ENCODE results near the gene CDKAL1.
A peak's percentile ranks its signal among the peaks of the same experiment; 100 is the strongest.
"Not testable (repeated sequence)": the region's sequence is repeated elsewhere in the genome, so short reads cannot be mapped to it uniquely, and the experiment has no call there.

CDKAL1 gene

DNA sequence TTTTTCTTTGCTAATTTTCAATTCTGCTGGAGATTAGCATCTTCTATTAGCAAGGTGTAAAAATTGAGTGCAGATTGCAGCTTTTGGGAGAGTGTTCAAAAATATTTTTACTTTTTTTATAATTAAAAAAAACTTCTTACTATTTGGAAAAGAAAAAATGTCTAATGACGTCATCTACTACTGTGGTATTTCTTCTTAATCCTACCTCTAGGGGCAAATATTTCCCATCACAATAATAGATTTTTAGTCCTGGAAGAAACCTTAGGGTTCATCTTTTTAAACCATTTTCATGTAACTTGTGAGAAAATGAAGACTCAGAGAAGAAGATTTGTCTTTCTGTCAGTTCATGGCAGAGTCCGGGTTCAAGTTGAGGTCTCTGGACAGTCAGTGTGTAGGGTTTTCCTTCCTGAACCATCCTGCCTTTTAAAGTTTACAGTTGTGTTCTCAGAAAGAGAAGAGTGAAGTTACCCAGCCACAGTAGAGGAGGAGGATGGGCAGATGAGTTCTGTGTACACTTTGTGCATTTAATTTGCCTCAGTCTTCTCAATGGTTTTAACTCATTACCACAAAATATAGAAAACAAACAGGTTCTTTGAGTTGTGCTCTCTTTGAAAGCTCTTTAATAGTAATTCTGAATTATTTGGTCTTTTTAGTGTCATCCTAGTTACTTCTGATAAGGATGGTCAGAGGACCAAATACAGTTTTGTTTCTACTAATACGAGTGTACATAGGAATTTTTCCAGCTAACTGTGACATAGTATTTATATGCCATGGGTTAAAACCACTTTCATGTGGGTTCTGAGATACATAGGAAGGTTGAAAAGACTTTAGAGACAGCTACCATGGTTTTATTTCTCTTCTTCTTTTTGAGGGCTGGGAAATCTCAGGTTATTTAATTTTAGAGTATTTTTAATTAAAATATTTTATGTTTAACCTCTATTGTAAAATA, 184.7 kb downstream of the CDKAL1 start:
- peaks cover 4 to 34% (median 15%) of the 10 kb centered on the region in 4 experiments for H3K4me1 ChIP-seq (ENCODE audit: control extremely low read depth in 1 of 4, control insufficient read depth in 4 of 4, insufficient read depth in 4 of 4, low read length in 3 of 4)
- no peak overlapping the region for H3K4me3 ChIP-seq (ENCODE audit: control insufficient read depth in 1 of 7, extremely low read depth in 1 of 7, insufficient read depth in 4 of 7, low read depth in 2 of 7, low read length in 6 of 7)
- H3K27ac ChIP-seq (ENCODE audit: insufficient read depth in 1 of 2, low read depth in 1 of 2, low read length in 2 of 2, poor library complexity in 1 of 2, severe bottlenecking in 2 of 2), result peak overlapping the region in 1 of 2 experiments; percentile 29
- ChIA-PET POLR2A (no interaction called here), CTCF (interaction anchor here (0.9 to 1.4 kb wide), 3 partner anchors 9 to 143 kb away, joined by 3 to 4 read pairs (median 3); no protein-coding TSS in a partner anchor)
- H3K27me3 ChIP-seq (replicated peaks in 2 of 5; ENCODE audit: control insufficient read depth in 4 of 5, insufficient read depth in 5 of 5, low read length in 4 of 5), result no peaks in the 10 kb centered on the region
- DNase-seq, result peak in 1 of 3 donors; percentile 49
- H3K9me3 ChIP-seq (ENCODE audit: control extremely low read depth in 1 of 5, control insufficient read depth in 4 of 5, insufficient read depth in 2 of 5, low read depth in 1 of 5, low read length in 4 of 5), result no peaks in the 10 kb centered on the region
- peaks cover 0 to 3% (median 0%) of the 10 kb centered on the region in 4 experiments for H3K36me3 ChIP-seq (ENCODE audit: control insufficient read depth in 4 of 4, insufficient read depth in 4 of 4, low read length in 3 of 4)
- 60% methylated on average over 1 of the region's 3 CpGs for WGBS (ENCODE audit: insufficient coverage)

DNA sequence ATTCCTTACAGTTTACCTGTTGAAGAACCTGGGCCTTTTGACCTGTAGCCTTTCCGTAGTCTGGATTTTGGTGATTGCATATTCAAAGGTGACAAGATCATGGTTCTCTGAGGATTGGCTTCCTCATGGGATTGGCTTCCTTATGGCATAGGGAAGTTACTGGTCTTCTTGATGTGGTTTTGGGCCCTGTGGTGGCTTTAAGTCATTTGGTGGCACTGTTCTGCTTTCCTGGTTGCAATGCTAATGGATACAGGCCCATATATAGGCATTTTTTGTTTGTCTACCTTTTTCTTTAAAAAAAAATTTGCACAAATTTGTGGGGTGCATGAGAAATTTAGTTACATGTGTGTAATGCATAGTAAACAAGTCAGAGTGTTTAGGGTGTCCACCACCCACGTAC, 185.7 kb downstream of the CDKAL1 start:
- peak; percentile 18 to 75 (median 61) for DNase-seq
- POLR2A ChIA-PET, result no interaction called here
- Histone ChIP-seq H3K4me3 (ENCODE audit: control insufficient read depth in 1 of 7, extremely low read depth in 1 of 7, insufficient read depth in 4 of 7, low read depth in 2 of 7, low read length in 6 of 7) (no peak overlapping the region), H3K36me3 (ENCODE audit: control insufficient read depth in 4 of 4, insufficient read depth in 4 of 4, low read length in 3 of 4) (peaks cover 0 to 3% (median 0%) of the 10 kb centered on the region in 4 experiments), H3K27me3 (replicated peaks in 2 of 5; ENCODE audit: control insufficient read depth in 4 of 5, insufficient read depth in 5 of 5, low read length in 4 of 5) (no peaks in the 10 kb centered on the region), H3K9me3 (ENCODE audit: control extremely low read depth in 1 of 5, control insufficient read depth in 4 of 5, insufficient read depth in 2 of 5, low read depth in 1 of 5, low read length in 4 of 5) (no peaks in the 10 kb centered on the region), H3K4me1 (ENCODE audit: control extremely low read depth in 1 of 4, control insufficient read depth in 4 of 4, insufficient read depth in 4 of 4, low read length in 3 of 4) (peaks cover 4 to 34% (median 15%) of the 10 kb centered on the region in 4 experiments), H3K27ac (ENCODE audit: insufficient read depth in 1 of 2, low read depth in 1 of 2, low read length in 2 of 2, poor library complexity in 1 of 2, severe bottlenecking in 2 of 2) (no peak overlapping the region)
- CTCF ChIA-PET, result interaction anchor here (1.4 kb wide), 1 partner anchor 144 kb away, joined by 3 read pairs; no protein-coding TSS in a partner anchor
- WGBS (ENCODE audit: insufficient coverage), result 80% methylated on average over 1 of the region's 2 CpGs

DNA sequence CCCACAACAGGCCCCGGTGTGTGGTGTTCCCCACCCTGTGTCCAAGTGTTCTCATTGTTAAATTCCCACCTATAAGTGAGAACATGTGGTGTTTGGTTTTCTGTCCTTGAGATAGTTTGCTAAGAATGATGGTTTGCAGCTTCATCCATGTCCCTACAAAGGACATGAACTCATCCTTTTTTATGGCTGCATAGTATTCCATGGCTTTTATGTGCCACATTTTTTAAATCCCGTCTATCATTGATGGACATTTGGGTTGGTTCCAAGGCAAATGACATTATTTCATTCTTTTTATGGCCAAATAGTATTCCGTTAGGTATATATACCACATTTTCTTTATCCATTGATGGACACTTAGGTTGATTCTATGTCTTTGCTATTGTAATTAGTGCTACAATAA, 186.9 kb downstream of the CDKAL1 start:
- H3K4me3 ChIP-seq (ENCODE audit: control insufficient read depth in 1 of 7, extremely low read depth in 1 of 7, insufficient read depth in 4 of 7, low read depth in 2 of 7, low read length in 6 of 7); POLR2A ChIA-PET; H3K9me3 ChIP-seq (ENCODE audit: control extremely low read depth in 1 of 5, control insufficient read depth in 4 of 5, insufficient read depth in 2 of 5, low read depth in 1 of 5, low read length in 4 of 5); DNase-seq; H3K36me3 ChIP-seq (ENCODE audit: control insufficient read depth in 4 of 4, insufficient read depth in 4 of 4, low read length in 3 of 4); H3K27me3 ChIP-seq (replicated peaks in 2 of 5; ENCODE audit: control insufficient read depth in 4 of 5, insufficient read depth in 5 of 5, low read length in 4 of 5); CTCF ChIA-PET; H3K27ac ChIP-seq (ENCODE audit: insufficient read depth in 1 of 2, low read depth in 1 of 2, low read length in 2 of 2, poor library complexity in 1 of 2, severe bottlenecking in 2 of 2): not testable (repeated sequence)
- WGBS (ENCODE audit: insufficient coverage), result no CpG with 5 or more reads among the region's 3 CpGs
- H3K4me1 ChIP-seq (ENCODE audit: control extremely low read depth in 1 of 4, control insufficient read depth in 4 of 4, insufficient read depth in 4 of 4, low read length in 3 of 4), result peaks cover 4 to 34% (median 15%) of the 10 kb centered on the region in 4 experiments

DNA sequence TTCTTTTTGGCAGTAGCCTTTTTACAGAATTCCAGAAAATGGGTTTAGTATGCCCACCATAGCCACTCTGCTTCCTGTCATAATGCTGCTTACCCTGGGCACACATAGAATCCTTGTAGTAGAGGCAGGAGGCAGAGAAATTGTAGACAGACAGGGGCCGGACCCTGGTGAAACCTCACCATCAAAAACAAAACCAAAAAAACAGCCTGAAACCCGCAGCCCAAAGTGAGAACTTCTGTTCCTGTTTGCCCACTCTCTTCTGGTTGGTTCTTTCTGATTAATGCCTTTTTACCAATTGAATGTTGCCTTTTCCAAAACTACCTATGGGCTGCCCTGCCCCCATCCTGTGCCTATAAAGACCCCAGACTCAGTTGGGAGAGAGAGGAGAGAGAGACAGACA, 188.2 kb downstream of the CDKAL1 start:
- Histone ChIP-seq H3K27me3 (replicated peaks in 2 of 5; ENCODE audit: control insufficient read depth in 4 of 5, insufficient read depth in 5 of 5, low read length in 4 of 5) (no peaks in the 10 kb centered on the region), H3K4me1 (ENCODE audit: control extremely low read depth in 1 of 4, control insufficient read depth in 4 of 4, insufficient read depth in 4 of 4, low read length in 3 of 4) (peaks cover 2 to 26% (median 11%) of the 10 kb centered on the region in 4 experiments), H3K4me3 (ENCODE audit: control insufficient read depth in 1 of 7, extremely low read depth in 1 of 7, insufficient read depth in 4 of 7, low read depth in 2 of 7, low read length in 6 of 7) (no peak overlapping the region), H3K27ac (ENCODE audit: insufficient read depth in 1 of 2, low read depth in 1 of 2, low read length in 2 of 2, poor library complexity in 1 of 2, severe bottlenecking in 2 of 2) (no peak overlapping the region), H3K36me3 (ENCODE audit: control insufficient read depth in 4 of 4, insufficient read depth in 4 of 4, low read length in 3 of 4) (peaks cover 0 to 3% (median 0%) of the 10 kb centered on the region in 4 experiments), H3K9me3 (ENCODE audit: control extremely low read depth in 1 of 5, control insufficient read depth in 4 of 5, insufficient read depth in 2 of 5, low read depth in 1 of 5, low read length in 4 of 5) (no peaks in the 10 kb centered on the region)
- CTCF ChIA-PET, result no interaction called here
- DNase-seq, result no peak
- 100% methylated on average over 2 of the region's 2 CpGs for WGBS (ENCODE audit: insufficient coverage)
- POLR2A ChIA-PET, result no interaction called here

DNA sequence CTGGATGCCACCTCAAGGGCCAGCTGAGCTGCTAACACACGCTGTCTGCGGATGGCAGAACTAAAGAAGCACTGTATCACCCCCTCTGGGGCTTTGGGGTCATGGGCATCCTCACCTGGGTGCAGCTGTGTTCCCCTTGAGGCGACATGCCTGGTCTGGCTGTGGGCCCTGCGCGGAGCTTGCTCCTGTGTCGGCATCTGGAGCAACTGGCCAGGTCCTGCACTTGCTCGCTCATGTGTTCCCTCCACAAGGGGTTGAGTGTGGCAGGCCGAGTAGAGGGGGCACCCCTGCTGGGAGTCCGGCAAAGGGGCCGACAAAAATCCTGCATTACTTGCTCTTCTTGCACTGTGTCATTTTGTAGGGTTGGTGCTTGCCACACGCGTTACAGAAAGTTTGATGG, 189.0 kb downstream of the CDKAL1 start:
- POLR2A ChIA-PET, result no interaction called here
- H3K4me3 ChIP-seq (ENCODE audit: control insufficient read depth in 1 of 7, extremely low read depth in 1 of 7, insufficient read depth in 4 of 7, low read depth in 2 of 7, low read length in 6 of 7), result no peak overlapping the region
- peaks cover 0 to 3% (median 0%) of the 10 kb centered on the region in 4 experiments for H3K36me3 ChIP-seq (ENCODE audit: control insufficient read depth in 4 of 4, insufficient read depth in 4 of 4, low read length in 3 of 4)
- 97% methylated on average over 10 of the region's 12 CpGs for WGBS (ENCODE audit: insufficient coverage)
- H3K27me3 ChIP-seq (replicated peaks in 2 of 5; ENCODE audit: control insufficient read depth in 4 of 5, insufficient read depth in 5 of 5, low read length in 4 of 5), result no peaks in the 10 kb centered on the region
- CTCF ChIA-PET, result interaction anchor here (0.6 kb wide), 1 partner anchor 40 kb away, joined by 3 read pairs; no protein-coding TSS in a partner anchor
- no peak for DNase-seq
- H3K9me3 ChIP-seq (ENCODE audit: control extremely low read depth in 1 of 5, control insufficient read depth in 4 of 5, insufficient read depth in 2 of 5, low read depth in 1 of 5, low read length in 4 of 5), result no peaks in the 10 kb centered on the region
- H3K27ac ChIP-seq (ENCODE audit: insufficient read depth in 1 of 2, low read depth in 1 of 2, low read length in 2 of 2, poor library complexity in 1 of 2, severe bottlenecking in 2 of 2), result no peak overlapping the region
- H3K4me1 ChIP-seq (ENCODE audit: control extremely low read depth in 1 of 4, control insufficient read depth in 4 of 4, insufficient read depth in 4 of 4, low read length in 3 of 4), result peaks cover 2 to 20% (median 10%) of the 10 kb centered on the region in 4 experiments

DNA sequence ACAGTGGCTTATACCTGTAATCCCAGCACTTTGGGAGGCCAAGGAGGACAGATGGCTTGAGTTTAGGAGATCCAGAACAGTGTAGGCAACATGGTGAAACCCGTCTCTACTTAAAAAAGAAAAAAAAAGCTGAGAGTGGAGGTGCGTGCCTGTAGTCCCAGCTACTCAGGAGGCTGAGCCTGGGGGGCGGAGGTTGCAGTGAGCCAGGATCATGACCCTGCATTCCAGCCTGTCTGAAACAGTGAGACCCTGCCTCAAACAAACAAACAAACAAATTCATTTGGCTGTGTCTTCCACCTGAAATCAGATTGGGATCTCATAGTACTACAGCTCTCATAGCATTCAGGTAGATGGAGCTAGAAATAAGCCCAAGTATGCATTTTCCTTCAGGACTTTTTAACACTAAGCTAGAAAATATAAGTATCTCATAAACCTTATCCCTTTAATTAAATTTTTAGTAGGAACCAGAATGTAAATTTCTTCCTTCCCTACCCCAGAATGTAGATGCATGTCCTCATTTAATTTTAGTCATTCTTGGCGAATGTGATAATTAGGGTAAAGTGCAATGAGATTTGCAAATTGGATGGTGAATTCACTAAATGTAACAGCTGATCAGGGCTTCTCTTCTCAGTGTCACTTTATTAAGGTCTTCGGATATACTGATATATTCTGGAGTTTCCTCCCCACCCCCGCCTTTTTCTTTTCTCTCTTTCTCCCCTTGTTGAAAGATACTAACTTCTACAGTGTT, 190.4 kb downstream of the CDKAL1 start:
- no peak overlapping the region for H3K27ac ChIP-seq (ENCODE audit: insufficient read depth in 1 of 2, low read depth in 1 of 2, low read length in 2 of 2, poor library complexity in 1 of 2, severe bottlenecking in 2 of 2)
- no peaks in the 10 kb centered on the region for H3K9me3 ChIP-seq (ENCODE audit: control extremely low read depth in 1 of 5, control insufficient read depth in 4 of 5, insufficient read depth in 2 of 5, low read depth in 1 of 5, low read length in 4 of 5)
- no peaks in the 10 kb centered on the region for H3K27me3 ChIP-seq (replicated peaks in 2 of 5; ENCODE audit: control insufficient read depth in 4 of 5, insufficient read depth in 5 of 5, low read length in 4 of 5)
- ChIA-PET POLR2A (no interaction called here), CTCF (no interaction called here)
- no peak for DNase-seq
- H3K4me3 ChIP-seq (ENCODE audit: control insufficient read depth in 1 of 7, extremely low read depth in 1 of 7, insufficient read depth in 4 of 7, low read depth in 2 of 7, low read length in 6 of 7), result no peak overlapping the region
- peaks cover 0 to 10% (median 1%) of the 10 kb centered on the region in 4 experiments for H3K4me1 ChIP-seq (ENCODE audit: control extremely low read depth in 1 of 4, control insufficient read depth in 4 of 4, insufficient read depth in 4 of 4, low read length in 3 of 4)
- H3K36me3 ChIP-seq (ENCODE audit: control insufficient read depth in 4 of 4, insufficient read depth in 4 of 4, low read length in 3 of 4), result peaks cover 0 to 3% (median 0%) of the 10 kb centered on the region in 4 experiments
- 67% methylated on average over 3 of the region's 6 CpGs for WGBS (ENCODE audit: insufficient coverage)

Data from common myeloid progenitor, CD34-positive (primary cell).